Stimulated activated CD4-positive, alpha-beta T cell treated with anti-CD3 and anti-CD28 coated beads, Interleukin-12 subunit alpha, Interleukin-12 subunit beta, amount 100 ng/mL, for 48 hours (primary cell): ENCODE results near the gene ITGBL1.

Source experiments
- DNase-seq, 3 donors: peaks; one replicate each; pipeline ENCODE4 v3.0.0-alpha.2; 2020; ENCODE audit warnings: low read depth in 2 of 3, low spot score in 1 of 3

The ITGBL1 gene

GRCh38 chr13:101624210-101624922 lies 171.9 kb downstream of the ITGBL1 start:
- DNase-seq = no peak

GRCh38 chr13:101624981-101625380 lies 172.5 kb downstream of the ITGBL1 start:
- no peak for DNase-seq

- DNase-seq = peak; percentile 3 to 23 (median 19)
Observed at GRCh38 chr13:101626925-101627555, 174.6 kb downstream of the ITGBL1 start.

- no peak for DNase-seq
Observed at GRCh38 chr13:101627556-101627943, 175.1 kb downstream of the ITGBL1 start.

GRCh38 chr13:101628900-101629299 lies 176.4 kb downstream of the ITGBL1 start:
- DNase-seq = no peak

- no peak for DNase-seq
Observed at GRCh38 chr13:101631395-101631794, 178.9 kb downstream of the ITGBL1 start.

GRCh38 chr13:101634142-101634541 lies 181.7 kb downstream of the ITGBL1 start:
- no peak for DNase-seq

GRCh38 chr13:101639711-101640110 lies 187.2 kb downstream of the ITGBL1 start:
- DNase-seq = no peak

- DNase-seq = no peak
Observed at GRCh38 chr13:101640788-101641400, 188.4 kb downstream of the ITGBL1 start.

- DNase-seq = no peak
Observed at GRCh38 chr13:101645871-101646270, 193.4 kb downstream of the ITGBL1 start.

GRCh38 chr13:101647760-101648159 lies 195.3 kb downstream of the ITGBL1 start:
- no peak for DNase-seq

- DNase-seq = no peak
Observed at GRCh38 chr13:101648766-101649487, 196.5 kb downstream of the ITGBL1 start.

- DNase-seq = no peak
Observed at GRCh38 chr13:101649488-101650126, 197.1 kb downstream of the ITGBL1 start.

GRCh38 chr13:101654883-101655282 lies 202.4 kb downstream of the ITGBL1 start:
- DNase-seq = no peak

GRCh38 chr13:101655435-101655834 lies 203.0 kb downstream of the ITGBL1 start:
- no peak for DNase-seq

- no peak for DNase-seq
Observed at GRCh38 chr13:101660711-101661110, 208.2 kb downstream of the ITGBL1 start.

GRCh38 chr13:101661839-101662238 lies 209.4 kb downstream of the ITGBL1 start:
- DNase-seq = no peak

GRCh38 chr13:101673360-101674105 lies 221.1 kb downstream of the ITGBL1 start:
- DNase-seq = no peak

GRCh38 chr13:101681834-101682233 lies 229.4 kb downstream of the ITGBL1 start:
- no peak for DNase-seq

GRCh38 chr13:101686003-101686402 lies 233.5 kb downstream of the ITGBL1 start:
- no peak for DNase-seq

GRCh38 chr13:101690871-101691270 lies 238.4 kb downstream of the ITGBL1 start:
- DNase-seq = no peak
